Thyroid gland (tissue), 4 donors: ENCODE data around the gene CLEC6A. TPM values are rescaled to one million over a fixed set of nuclear protein-coding genes. Genes with fewer than 3 reads are reported as not detected.

Experiments
- DNase-seq, 2 donors: peaks; one replicate each; pipeline ENCODE4 v3.0.0-alpha.2; 2019
- H3K27ac ChIP-seq, 3 donors: fragments of 200-600 bp; sonication (generic); 1 replicate in 2 of 3; 2 replicates in 1 of 3; pipeline ENCODE4 v1.5.1; 2016 to 2019; ENCODE audit warnings: mild to moderate bottlenecking in 1 of 3, moderate library complexity in 1 of 3
- H3K27me3 ChIP-seq: fragments of 200-600 bp; sonication (generic); one replicate; pipeline ENCODE4 v1.5.1; 2019
- H3K36me3 ChIP-seq, 2 donors: fragments of 200-600 bp; sonication (generic); one replicate each; pipeline ENCODE4 v1.5.1; 2016 to 2019
- H3K4me1 ChIP-seq, 2 donors: fragments of 200-600 bp; sonication (generic); one replicate each; pipeline ENCODE4 v1.5.1; 2017 to 2019
- H3K4me3 ChIP-seq, 3 donors: fragments of 200-600 bp; sonication (generic); replicated peaks in 1 of 3; 1 replicate in 2 of 3; 2 replicates in 1 of 3; pipeline ENCODE4 v1.5.1; 2016; ENCODE audit warnings: mild to moderate bottlenecking in 1 of 3
- H3K9me3 ChIP-seq: fragments of 200-600 bp; sonication (generic); one replicate; pipeline ENCODE4 v1.5.1; 2017
- POLR2A ChIP-seq, 2 donors: fragments of 450-650 bp; IDR thresholded peaks; one replicate each; pipeline ENCODE4 v1.6.1; 2017; ENCODE audit warnings: antibody characterized with exemption in 2 of 2, mild to moderate bottlenecking in 2 of 2, moderate library complexity in 1 of 2
- WGBS, 2 donors: methylation state at CpG; one replicate each; pipeline ENCODE4 v1.1.5; 2017; 5-methylcytosine and 5-hydroxymethylcytosine counted together
- intact Hi-C: fragments of 100-400 bp; cut with DNase I; formaldehyde crosslinking; loops from one replicate; pipeline ENCODE4 v1.15.1; 2023
- total RNA-seq, 4 donors: library from RNA; depleted of rRNA; stranded (reverse); fragments of >200 nt; gene quantifications; one replicate each; pipeline ENCODE4 v1.2.3, GENCODE V29; 2016
- TF ChIP-seq, protein P1 (sequence below), 6 experiments: fragments of 200-600 bp in 3 of 6; fragments of 450-650 bp in 3 of 6; sonication (generic) in 3 of 6; IDR thresholded peaks; one replicate each; pipeline ENCODE4 v1.5.1; 2016 to 2019; ENCODE audit warnings: antibody characterized with exemption in 6 of 6, mild to moderate bottlenecking in 2 of 6, inconsistent platforms in 1 of 6, moderate library complexity in 1 of 6

CLEC6A gene
- total RNA-seq, 4 donors from 2014 or later, result 0.79 TPM; not detected in 3

DNA sequence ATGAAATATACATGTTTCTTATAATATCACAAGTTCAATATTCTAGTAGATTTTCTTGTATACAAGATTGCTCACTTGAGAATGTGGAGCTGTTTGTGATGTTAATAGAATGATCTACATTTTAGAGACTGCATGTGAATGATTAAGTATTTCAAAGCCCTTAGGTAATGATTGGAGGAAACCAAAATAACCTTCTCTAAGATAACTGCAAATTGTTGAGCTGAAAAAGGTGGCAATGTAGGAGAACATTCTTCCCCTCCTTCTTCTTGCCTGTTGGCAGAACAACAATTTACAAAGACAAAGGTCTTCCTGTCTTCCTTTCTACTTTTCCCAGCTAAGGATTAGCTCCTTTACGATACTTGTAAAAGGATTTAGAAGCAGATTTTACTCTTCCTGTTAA, 2.0 kb upstream of the CLEC6A start:
- intact Hi-C loops, result no loop called here
- TF ChIP-seq POLR2A (IDR thresholded peaks at IDR 0.05), result no peak
- TF ChIP-seq, protein P1, sequence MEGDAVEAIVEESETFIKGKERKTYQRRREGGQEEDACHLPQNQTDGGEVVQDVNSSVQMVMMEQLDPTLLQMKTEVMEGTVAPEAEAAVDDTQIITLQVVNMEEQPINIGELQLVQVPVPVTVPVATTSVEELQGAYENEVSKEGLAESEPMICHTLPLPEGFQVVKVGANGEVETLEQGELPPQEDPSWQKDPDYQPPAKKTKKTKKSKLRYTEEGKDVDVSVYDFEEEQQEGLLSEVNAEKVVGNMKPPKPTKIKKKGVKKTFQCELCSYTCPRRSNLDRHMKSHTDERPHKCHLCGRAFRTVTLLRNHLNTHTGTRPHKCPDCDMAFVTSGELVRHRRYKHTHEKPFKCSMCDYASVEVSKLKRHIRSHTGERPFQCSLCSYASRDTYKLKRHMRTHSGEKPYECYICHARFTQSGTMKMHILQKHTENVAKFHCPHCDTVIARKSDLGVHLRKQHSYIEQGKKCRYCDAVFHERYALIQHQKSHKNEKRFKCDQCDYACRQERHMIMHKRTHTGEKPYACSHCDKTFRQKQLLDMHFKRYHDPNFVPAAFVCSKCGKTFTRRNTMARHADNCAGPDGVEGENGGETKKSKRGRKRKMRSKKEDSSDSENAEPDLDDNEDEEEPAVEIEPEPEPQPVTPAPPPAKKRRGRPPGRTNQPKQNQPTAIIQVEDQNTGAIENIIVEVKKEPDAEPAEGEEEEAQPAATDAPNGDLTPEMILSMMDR (IDR thresholded peaks at IDR 0.05), result no peak
- H3K36me3 ChIP-seq, result no peaks in the 10 kb centered on the region
- DNase-seq, result no peak
- H3K4me1 ChIP-seq, result no peaks in the 10 kb centered on the region
- WGBS, 2 donors, result 58 to 61% methylated on average over 1 of the region's 1 CpG
- no peak overlapping the region for H3K4me3 ChIP-seq
- no peaks in the 10 kb centered on the region for H3K9me3 ChIP-seq
- H3K27me3 ChIP-seq, result no peaks in the 10 kb centered on the region
- no peak overlapping the region for H3K27ac ChIP-seq

DNA sequence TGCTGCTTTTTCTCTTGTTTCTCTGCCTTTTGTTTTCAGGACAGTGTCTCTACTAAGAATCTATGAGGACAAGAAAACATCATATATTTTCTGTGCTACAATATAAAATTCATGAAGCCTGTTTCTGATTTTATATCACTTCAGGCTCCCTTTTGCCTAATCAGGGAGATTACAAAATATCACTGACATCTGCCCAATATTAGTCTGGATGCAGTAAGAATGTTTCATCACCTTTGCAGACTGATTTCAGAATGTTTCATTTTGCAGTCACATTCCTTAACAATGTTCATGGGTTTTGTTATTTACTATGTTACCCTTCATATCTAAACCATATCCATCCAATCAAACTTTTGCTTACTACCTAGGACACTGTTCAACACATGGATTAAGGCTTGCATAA, 491 bp upstream of the CLEC6A start:
- no peak for DNase-seq
- no peak overlapping the region for H3K4me3 ChIP-seq
- H3K27me3 ChIP-seq, result no peaks in the 10 kb centered on the region
- intact Hi-C loops, result no loop called here
- TF ChIP-seq, protein P1 (IDR thresholded peaks at IDR 0.05), result no peak
- TF ChIP-seq POLR2A (IDR thresholded peaks at IDR 0.05), result no peak
- H3K9me3 ChIP-seq, result no peaks in the 10 kb centered on the region
- no peak overlapping the region for H3K27ac ChIP-seq
- no peaks in the 10 kb centered on the region for H3K36me3 ChIP-seq
- no peaks in the 10 kb centered on the region for H3K4me1 ChIP-seq

DNA sequence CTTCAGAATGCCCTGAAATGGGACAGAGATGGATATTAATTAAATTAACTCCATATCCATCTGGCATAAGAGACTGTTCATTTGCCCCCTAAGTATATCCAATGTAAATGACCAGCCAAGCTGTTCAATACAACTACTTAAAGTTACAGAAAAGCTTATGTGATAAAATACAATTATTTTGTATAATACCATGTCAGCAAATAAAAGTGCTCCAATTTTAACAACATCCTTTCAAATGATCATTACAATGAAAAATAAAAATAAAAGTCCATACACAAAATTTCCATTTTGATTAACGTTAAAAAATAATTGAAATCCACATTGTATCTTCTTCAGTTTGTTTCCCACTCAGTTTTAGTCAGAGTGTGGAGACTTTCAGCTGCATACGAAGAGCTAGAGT, 5.7 kb downstream of the CLEC6A start:
- WGBS, 2 donors, result 77 to 78% methylated on average over 2 of the region's 2 CpGs
- Histone ChIP-seq H3K27ac (no peak overlapping the region), H3K9me3 (no peaks in the 10 kb centered on the region), H3K4me1 (no peaks in the 10 kb centered on the region), H3K27me3 (no peaks in the 10 kb centered on the region), H3K4me3 (no peak overlapping the region), H3K36me3 (no peaks in the 10 kb centered on the region)
- no peak for TF ChIP-seq POLR2A (IDR thresholded peaks at IDR 0.05)
- TF ChIP-seq, protein P1 (IDR thresholded peaks at IDR 0.05), result no peak
- no peak for DNase-seq
- intact Hi-C loops, result no loop called here

DNA sequence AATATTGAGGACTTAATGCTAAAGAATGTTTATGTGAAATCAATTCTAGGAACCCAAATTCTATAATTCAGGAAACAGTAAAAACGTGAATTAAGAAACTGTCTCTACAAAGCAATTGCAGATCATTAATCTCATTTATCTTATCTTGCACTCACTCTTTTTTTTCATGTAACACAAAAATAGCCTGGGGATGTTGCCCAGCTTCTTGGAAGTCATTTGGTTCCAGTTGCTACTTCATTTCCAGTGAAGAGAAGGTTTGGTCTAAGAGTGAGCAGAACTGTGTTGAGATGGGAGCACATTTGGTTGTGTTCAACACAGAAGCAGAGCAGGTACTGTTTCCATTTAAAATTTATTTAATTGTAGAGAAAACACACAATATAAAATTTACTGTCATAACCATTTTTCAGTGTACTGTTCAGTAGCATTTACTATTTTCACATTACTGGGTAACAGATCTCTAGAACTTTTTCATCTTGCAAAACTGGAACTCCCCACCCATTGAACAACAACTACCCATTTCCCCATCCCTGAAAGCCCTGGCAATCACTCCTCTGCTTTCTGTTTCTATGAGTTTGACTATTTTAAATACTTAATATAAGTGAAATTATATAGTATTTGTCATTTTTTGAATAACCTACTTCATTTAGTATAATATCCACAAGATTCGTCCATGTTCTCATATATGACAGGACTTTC, 9.7 kb downstream of the CLEC6A start:
- no peak for TF ChIP-seq POLR2A (IDR thresholded peaks at IDR 0.05)
- TF ChIP-seq, protein P1 (IDR thresholded peaks at IDR 0.05), result no peak
- DNase-seq, result no peak
- 0% methylated on average over 2 of the region's 2 CpGs for WGBS, 2 donors
- Histone ChIP-seq H3K27ac (no peak overlapping the region), H3K9me3 (no peaks in the 10 kb centered on the region), H3K4me1 (no peaks in the 10 kb centered on the region), H3K4me3 (no peak overlapping the region), H3K36me3 (no peaks in the 10 kb centered on the region), H3K27me3 (no peaks in the 10 kb centered on the region)
- intact Hi-C loops, result no loop called here

DNA sequence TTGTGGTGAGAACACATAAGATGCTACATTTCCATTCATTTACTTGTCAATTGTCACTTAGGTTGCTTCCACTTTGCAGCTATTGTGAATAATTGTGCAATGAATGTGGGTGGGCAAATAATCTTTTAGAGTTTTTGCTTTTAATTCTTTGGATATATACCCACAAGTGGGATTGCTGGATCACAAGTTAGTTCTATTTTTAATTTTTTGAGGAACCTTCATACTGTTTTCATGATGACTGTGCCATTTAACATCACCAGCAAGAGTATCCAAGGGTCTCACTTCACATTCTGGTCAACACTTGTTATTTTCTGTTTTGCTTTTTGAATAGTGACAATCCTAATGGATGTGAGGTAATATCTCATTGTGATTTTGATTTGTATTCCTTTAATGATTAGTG, 10.5 kb downstream of the CLEC6A start:
- Histone ChIP-seq H3K27me3 (no peaks in the 10 kb centered on the region), H3K36me3 (no peaks in the 10 kb centered on the region), H3K4me3 (no peak overlapping the region), H3K27ac (no peak overlapping the region), H3K9me3 (no peaks in the 10 kb centered on the region), H3K4me1 (no peaks in the 10 kb centered on the region)
- no peak for TF ChIP-seq POLR2A (IDR thresholded peaks at IDR 0.05)
- TF ChIP-seq, protein P1 (IDR thresholded peaks at IDR 0.05), result no peak
- no peak for DNase-seq
- intact Hi-C loops, result no loop called here
